ENCODE results near the gene CRHR1. TPM values are rescaled to one million over a fixed set of nuclear protein-coding genes. Genes with fewer than 3 reads are reported as not detected.

CRHR1 gene
- polyA plus RNA-seq, 1 donor (not counting 4 experiments of a cell fraction or from before 2014, with no cell fraction given), result not detected

DNA sequence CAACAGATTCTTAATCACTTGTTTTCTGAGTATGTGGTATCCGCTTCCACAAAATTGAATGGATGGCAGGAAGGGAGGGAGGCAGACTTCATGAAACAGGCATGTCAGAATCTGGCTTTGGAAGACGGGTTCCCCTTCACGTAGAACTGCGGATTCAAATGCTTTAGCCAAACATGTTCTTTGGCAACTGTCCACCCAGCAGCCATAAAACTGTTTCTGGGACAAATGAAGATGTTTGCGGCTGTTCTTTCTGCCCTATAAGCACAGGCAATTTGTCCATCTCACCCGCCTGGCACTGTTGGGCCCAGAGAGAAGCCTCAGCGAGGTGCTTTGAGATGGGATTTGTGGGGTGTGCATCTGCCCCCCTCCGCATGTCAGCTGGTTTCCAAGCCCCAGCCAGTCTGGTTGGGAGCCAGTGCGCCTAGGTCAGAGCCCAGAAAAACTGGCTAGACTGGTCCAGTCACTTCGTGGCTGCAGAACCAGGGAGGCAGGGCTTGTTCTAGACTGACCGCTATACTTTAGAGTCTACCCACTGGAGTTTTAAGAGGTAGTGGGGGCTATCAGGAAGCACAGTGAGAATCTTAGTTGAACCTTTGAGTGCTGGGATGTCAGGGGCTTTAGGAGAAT lies 6.3 kb downstream of the CRHR1 start:
- H3K36me3 ChIP-seq (ENCODE audit: control insufficient read depth in 2 of 2, extremely low read depth in 1 of 2, insufficient read depth in 2 of 2, low read length in 2 of 2), result no peaks in the 10 kb centered on the region
- H4K20me1 ChIP-seq (ENCODE audit: control insufficient read depth, extremely low read depth, insufficient read depth, low read length), result no peaks in the 10 kb centered on the region
- FAIRE-seq (no peak), DNase-seq (ENCODE audit: low read depth, low spot score) (no peak)
- H3K27ac ChIP-seq (ENCODE audit: control insufficient read depth, insufficient read depth, low read length), result no peak overlapping the region
- no peaks in the 10 kb centered on the region for H3K4me1 ChIP-seq (ENCODE audit: control insufficient read depth, extremely low read depth, insufficient read depth, low read length)
- no peak overlapping the region for H3K4me3 ChIP-seq (ENCODE audit: control insufficient read depth in 2 of 3, extremely low read depth in 1 of 3, insufficient read depth in 2 of 3, low read depth in 1 of 3, low read length in 3 of 3)
- H2AFZ ChIP-seq (ENCODE audit: control insufficient read depth, low read length), result no peak overlapping the region
- TF ChIP-seq, protein P1, sequence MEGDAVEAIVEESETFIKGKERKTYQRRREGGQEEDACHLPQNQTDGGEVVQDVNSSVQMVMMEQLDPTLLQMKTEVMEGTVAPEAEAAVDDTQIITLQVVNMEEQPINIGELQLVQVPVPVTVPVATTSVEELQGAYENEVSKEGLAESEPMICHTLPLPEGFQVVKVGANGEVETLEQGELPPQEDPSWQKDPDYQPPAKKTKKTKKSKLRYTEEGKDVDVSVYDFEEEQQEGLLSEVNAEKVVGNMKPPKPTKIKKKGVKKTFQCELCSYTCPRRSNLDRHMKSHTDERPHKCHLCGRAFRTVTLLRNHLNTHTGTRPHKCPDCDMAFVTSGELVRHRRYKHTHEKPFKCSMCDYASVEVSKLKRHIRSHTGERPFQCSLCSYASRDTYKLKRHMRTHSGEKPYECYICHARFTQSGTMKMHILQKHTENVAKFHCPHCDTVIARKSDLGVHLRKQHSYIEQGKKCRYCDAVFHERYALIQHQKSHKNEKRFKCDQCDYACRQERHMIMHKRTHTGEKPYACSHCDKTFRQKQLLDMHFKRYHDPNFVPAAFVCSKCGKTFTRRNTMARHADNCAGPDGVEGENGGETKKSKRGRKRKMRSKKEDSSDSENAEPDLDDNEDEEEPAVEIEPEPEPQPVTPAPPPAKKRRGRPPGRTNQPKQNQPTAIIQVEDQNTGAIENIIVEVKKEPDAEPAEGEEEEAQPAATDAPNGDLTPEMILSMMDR (optimal IDR thresholded peaks at IDR 0.05 in 1 of 3, IDR thresholded peaks at IDR 0.05 in 1 of 3, conservative IDR thresholded peaks at IDR 0.05 in 1 of 3; ENCODE audit: extremely low read depth in 1 of 3, insufficient read depth in 2 of 3, low read length in 3 of 3), result no peak
- TF ChIP-seq EZH2 (IDR thresholded peaks at IDR 0.05; ENCODE audit: low read length), result peak; percentile 51
- no peaks in the 10 kb centered on the region for H3K9me1 ChIP-seq (ENCODE audit: control insufficient read depth, extremely low read depth, insufficient read depth, low read length)
- H3K27me3 ChIP-seq (ENCODE audit: control insufficient read depth, extremely low read depth, insufficient read depth, low read length), result peaks cover 76% of the 10 kb centered on the region
- H3K4me2 ChIP-seq (ENCODE audit: control insufficient read depth, extremely low read depth, insufficient read depth, low read depth, low read length), result no peak overlapping the region
- H3K79me2 ChIP-seq (ENCODE audit: control insufficient read depth, insufficient read depth, low read length), result no peaks in the 10 kb centered on the region
- H3K9ac ChIP-seq (ENCODE audit: control insufficient read depth, extremely low read depth, insufficient read depth, low read length), result no peak overlapping the region
- dilution Hi-C loops (cut with MboI; ENCODE audit: extremely low pct_ligation_motif_present, low sequenced_read_pairs), result no loop called here
- no peaks in the 10 kb centered on the region for H3K9me3 ChIP-seq (ENCODE audit: control insufficient read depth, low read depth, low read length)

DNA sequence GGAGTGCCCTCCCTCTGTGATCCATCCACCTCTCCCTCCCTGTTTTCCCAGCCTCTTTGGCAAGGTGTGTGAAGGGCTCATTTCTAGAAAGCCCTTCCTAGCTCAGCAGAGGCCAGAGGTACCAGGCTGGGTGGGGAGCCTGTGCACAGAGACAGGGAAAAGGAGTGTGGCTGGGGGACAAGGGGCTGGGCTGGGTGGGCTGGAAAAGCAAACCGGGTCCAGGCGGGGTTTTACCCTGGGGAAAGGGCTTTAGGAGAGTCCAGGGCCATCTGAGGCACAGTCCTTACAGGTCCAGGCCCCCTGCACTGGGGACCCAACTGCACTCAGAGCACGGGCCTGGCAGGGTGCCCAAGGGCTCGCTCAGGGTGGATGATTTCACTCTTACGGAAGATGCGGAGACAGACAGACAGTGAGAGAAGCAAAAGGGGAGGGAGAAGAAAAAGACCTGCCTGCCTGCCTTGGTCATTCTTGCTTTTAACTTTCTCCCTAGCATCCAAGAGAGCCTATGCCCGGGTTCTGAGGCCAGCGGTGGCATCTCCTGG lies 7.0 kb downstream of the CRHR1 start:
- H4K20me1 ChIP-seq (ENCODE audit: control insufficient read depth, extremely low read depth, insufficient read depth, low read length), result no peaks in the 10 kb centered on the region
- H3K9me1 ChIP-seq (ENCODE audit: control insufficient read depth, extremely low read depth, insufficient read depth, low read length), result no peaks in the 10 kb centered on the region
- FAIRE-seq (no peak), DNase-seq (ENCODE audit: low read depth, low spot score) (no peak)
- H3K79me2 ChIP-seq (ENCODE audit: control insufficient read depth, insufficient read depth, low read length), result no peaks in the 10 kb centered on the region
- no peaks in the 10 kb centered on the region for H3K4me1 ChIP-seq (ENCODE audit: control insufficient read depth, extremely low read depth, insufficient read depth, low read length)
- H3K9me3 ChIP-seq (ENCODE audit: control insufficient read depth, low read depth, low read length), result no peaks in the 10 kb centered on the region
- H3K9ac ChIP-seq (ENCODE audit: control insufficient read depth, extremely low read depth, insufficient read depth, low read length), result no peak overlapping the region
- H3K4me3 ChIP-seq (ENCODE audit: control insufficient read depth in 2 of 3, extremely low read depth in 1 of 3, insufficient read depth in 2 of 3, low read depth in 1 of 3, low read length in 3 of 3), result no peak overlapping the region
- H3K27ac ChIP-seq (ENCODE audit: control insufficient read depth, insufficient read depth, low read length), result no peak overlapping the region
- H3K27me3 ChIP-seq (ENCODE audit: control insufficient read depth, extremely low read depth, insufficient read depth, low read length), result peaks cover 69% of the 10 kb centered on the region
- H3K36me3 ChIP-seq (ENCODE audit: control insufficient read depth in 2 of 2, extremely low read depth in 1 of 2, insufficient read depth in 2 of 2, low read length in 2 of 2), result no peaks in the 10 kb centered on the region
- no peak for TF ChIP-seq EZH2 (IDR thresholded peaks at IDR 0.05; ENCODE audit: low read length)
- TF ChIP-seq, protein P1 (optimal IDR thresholded peaks at IDR 0.05 in 1 of 3, IDR thresholded peaks at IDR 0.05 in 1 of 3, conservative IDR thresholded peaks at IDR 0.05 in 1 of 3; ENCODE audit: extremely low read depth in 1 of 3, insufficient read depth in 2 of 3, low read length in 3 of 3), result no peak
- no peak overlapping the region for H2AFZ ChIP-seq (ENCODE audit: control insufficient read depth, low read length)
- dilution Hi-C loops (cut with MboI; ENCODE audit: extremely low pct_ligation_motif_present, low sequenced_read_pairs), result no loop called here
- H3K4me2 ChIP-seq (ENCODE audit: control insufficient read depth, extremely low read depth, insufficient read depth, low read depth, low read length), result no peak overlapping the region

Measured in keratinocyte (primary cell).